ENCODE results near the gene TAOK3.
"Not testable (repeated sequence)": the region's sequence is repeated elsewhere in the genome, so short reads cannot be mapped to it uniquely, and the experiment has no call there.

Gene TAOK3

GRCh38 chr12:118135788-118136558, 236.7 kb downstream of the TAOK3 start, which contains the start of gene PEBP1:
Gene PEBP1 (plus strand): TSS chr12:118136124. CDS start chr12:118136210, 86 bp downstream.
- peak; percentile 64 for DNase-seq (ENCODE audit: low read depth)

GRCh38 chr12:118129436-118129835, 243.3 kb downstream of the TAOK3 start:
- DNase-seq (ENCODE audit: low read depth): not testable (repeated sequence)

GRCh38 chr12:118127867-118128266, 244.8 kb downstream of the TAOK3 start:
- no peak for DNase-seq (ENCODE audit: low read depth)

- DNase-seq (ENCODE audit: low read depth): no peak
These were observed 246.5 kb downstream of the TAOK3 start for GRCh38 chr12:118126119-118126757.

- DNase-seq (ENCODE audit: low read depth): no peak
These were observed 247.0 kb downstream of the TAOK3 start for GRCh38 chr12:118125743-118126118.

- no peak for DNase-seq (ENCODE audit: low read depth)
These were observed 248.3 kb downstream of the TAOK3 start for GRCh38 chr12:118124333-118124874.

GRCh38 chr12:118122264-118122663, 250.4 kb downstream of the TAOK3 start:
- no peak for DNase-seq (ENCODE audit: low read depth)

GRCh38 chr12:118120579-118121363, 251.9 kb downstream of the TAOK3 start:
- DNase-seq (ENCODE audit: low read depth): no peak

- no peak for DNase-seq (ENCODE audit: low read depth)
These were observed 253.2 kb downstream of the TAOK3 start for GRCh38 chr12:118119449-118119879.

- no peak for DNase-seq (ENCODE audit: low read depth)
These were observed 263.6 kb downstream of the TAOK3 start for GRCh38 chr12:118109088-118109487.

- DNase-seq (ENCODE audit: low read depth): no peak
These were observed 265.0 kb downstream of the TAOK3 start for GRCh38 chr12:118107694-118108093.

GRCh38 chr12:118107011-118107410, 265.7 kb downstream of the TAOK3 start:
- no peak for DNase-seq (ENCODE audit: low read depth)

GRCh38 chr12:118103601-118104382, 268.9 kb downstream of the TAOK3 start, which contains the start of gene VSIG10:
Gene VSIG10 (minus strand): TSS chr12:118104011. CDS start chr12:118103671, 340 bp downstream.
- DNase-seq (ENCODE audit: low read depth): peak; percentile 34

GRCh38 chr12:118103201-118103600, 269.5 kb downstream of the TAOK3 start:
- DNase-seq (ENCODE audit: low read depth): no peak

- DNase-seq (ENCODE audit: low read depth): no peak
These were observed 270.1 kb downstream of the TAOK3 start for GRCh38 chr12:118102609-118103008.

GRCh38 chr12:118102070-118102469, 270.6 kb downstream of the TAOK3 start:
- DNase-seq (ENCODE audit: low read depth): no peak

- no peak for DNase-seq (ENCODE audit: low read depth)
These were observed 271.7 kb downstream of the TAOK3 start for GRCh38 chr12:118101051-118101450.
